Ascending aorta (tissue), 2 donors: ENCODE measurements around the gene PSME2. TPM values are rescaled to one million over a fixed set of nuclear protein-coding genes. Genes with fewer than 3 reads are reported as not detected.

ENCODE experiments used
- DNase-seq, 2 donors: peaks; one replicate each; pipeline ENCODE4 v3.0.0-alpha.2; 2019; ENCODE audit warnings: low spot score in 2 of 2
- H3K27ac ChIP-seq, 2 donors: fragments of 200-600 bp; sonication (generic); one replicate each; pipeline ENCODE4 v1.5.1; 2016 to 2017; ENCODE audit warnings: mild to moderate bottlenecking in 1 of 2
- H3K27me3 ChIP-seq: fragments of 200-600 bp; sonication (generic); one replicate; pipeline ENCODE4 v1.5.1; 2017
- H3K36me3 ChIP-seq, 2 donors: fragments of 200-600 bp; sonication (generic); one replicate each; pipeline ENCODE4 v1.5.1; 2016
- H3K4me1 ChIP-seq, 2 donors: fragments of 200-600 bp; sonication (generic); one replicate each; pipeline ENCODE4 v1.5.1; 2016 to 2017; ENCODE audit warnings: mild to moderate bottlenecking in 1 of 2
- H3K4me3 ChIP-seq, 2 donors: fragments of 200-600 bp; sonication (generic); one replicate each; pipeline ENCODE4 v1.5.1; 2016 to 2017; ENCODE audit warnings: mild to moderate bottlenecking in 1 of 2
- H3K9me3 ChIP-seq, 2 donors: fragments of 200-600 bp; sonication (generic); one replicate each; pipeline ENCODE4 v1.5.1; 2016
- intact Hi-C: fragments of 100-400 bp; cut with DNase I; formaldehyde crosslinking; loops from one replicate; pipeline ENCODE4 v1.15.1; 2023
- total RNA-seq: library from RNA; depleted of rRNA; stranded (reverse); fragments of >200 nt; gene quantifications from one replicate; pipeline ENCODE4 v1.1.0, GENCODE V29; 2016
- TF ChIP-seq, protein P1 (sequence below), 3 experiments: fragments of 200-600 bp in 2 of 3; fragments of 450-650 bp in 1 of 3; sonication (generic) in 2 of 3; IDR thresholded peaks; one replicate each; pipeline ENCODE4 v1.5.1; 2016 to 2019; ENCODE audit warnings: antibody characterized with exemption in 3 of 3, mild to moderate bottlenecking in 1 of 3, moderate library complexity in 1 of 3

Gene PSME2
- total RNA-seq, 1 donor from 2014 or later, result 100 TPM

DNA sequence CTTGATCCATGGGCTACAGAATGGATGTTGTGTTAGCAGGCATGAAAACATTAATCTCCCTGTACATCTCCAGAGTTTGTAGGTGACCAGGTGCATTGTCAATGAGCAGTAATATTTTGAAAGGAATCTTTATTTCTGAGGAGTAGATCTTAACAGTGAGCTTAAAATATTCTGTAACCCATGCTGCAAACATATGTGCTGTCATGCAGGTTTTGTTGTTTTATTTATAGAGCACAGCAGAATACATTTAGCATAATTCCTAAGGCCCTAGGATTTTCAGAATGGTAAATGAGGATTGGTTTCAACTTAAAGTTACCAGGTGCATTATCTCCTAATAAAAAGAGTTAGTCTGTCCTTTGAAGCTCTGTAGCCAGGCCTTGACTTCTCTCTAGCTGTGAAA is 19.5 kb downstream of the PSME2 start:
- TF ChIP-seq, protein P1, sequence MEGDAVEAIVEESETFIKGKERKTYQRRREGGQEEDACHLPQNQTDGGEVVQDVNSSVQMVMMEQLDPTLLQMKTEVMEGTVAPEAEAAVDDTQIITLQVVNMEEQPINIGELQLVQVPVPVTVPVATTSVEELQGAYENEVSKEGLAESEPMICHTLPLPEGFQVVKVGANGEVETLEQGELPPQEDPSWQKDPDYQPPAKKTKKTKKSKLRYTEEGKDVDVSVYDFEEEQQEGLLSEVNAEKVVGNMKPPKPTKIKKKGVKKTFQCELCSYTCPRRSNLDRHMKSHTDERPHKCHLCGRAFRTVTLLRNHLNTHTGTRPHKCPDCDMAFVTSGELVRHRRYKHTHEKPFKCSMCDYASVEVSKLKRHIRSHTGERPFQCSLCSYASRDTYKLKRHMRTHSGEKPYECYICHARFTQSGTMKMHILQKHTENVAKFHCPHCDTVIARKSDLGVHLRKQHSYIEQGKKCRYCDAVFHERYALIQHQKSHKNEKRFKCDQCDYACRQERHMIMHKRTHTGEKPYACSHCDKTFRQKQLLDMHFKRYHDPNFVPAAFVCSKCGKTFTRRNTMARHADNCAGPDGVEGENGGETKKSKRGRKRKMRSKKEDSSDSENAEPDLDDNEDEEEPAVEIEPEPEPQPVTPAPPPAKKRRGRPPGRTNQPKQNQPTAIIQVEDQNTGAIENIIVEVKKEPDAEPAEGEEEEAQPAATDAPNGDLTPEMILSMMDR (IDR thresholded peaks at IDR 0.05), result no peak
- Histone ChIP-seq H3K27ac (no peak overlapping the region), H3K4me3 (no peak overlapping the region), H3K9me3 (no peaks in the 10 kb centered on the region), H3K4me1 (no peaks in the 10 kb centered on the region), H3K27me3 (no peaks in the 10 kb centered on the region), H3K36me3 (peaks cover 22 to 25% of the 10 kb centered on the region in 2 donors)
- no peak for DNase-seq
- intact Hi-C loops, result no loop called here

DNA sequence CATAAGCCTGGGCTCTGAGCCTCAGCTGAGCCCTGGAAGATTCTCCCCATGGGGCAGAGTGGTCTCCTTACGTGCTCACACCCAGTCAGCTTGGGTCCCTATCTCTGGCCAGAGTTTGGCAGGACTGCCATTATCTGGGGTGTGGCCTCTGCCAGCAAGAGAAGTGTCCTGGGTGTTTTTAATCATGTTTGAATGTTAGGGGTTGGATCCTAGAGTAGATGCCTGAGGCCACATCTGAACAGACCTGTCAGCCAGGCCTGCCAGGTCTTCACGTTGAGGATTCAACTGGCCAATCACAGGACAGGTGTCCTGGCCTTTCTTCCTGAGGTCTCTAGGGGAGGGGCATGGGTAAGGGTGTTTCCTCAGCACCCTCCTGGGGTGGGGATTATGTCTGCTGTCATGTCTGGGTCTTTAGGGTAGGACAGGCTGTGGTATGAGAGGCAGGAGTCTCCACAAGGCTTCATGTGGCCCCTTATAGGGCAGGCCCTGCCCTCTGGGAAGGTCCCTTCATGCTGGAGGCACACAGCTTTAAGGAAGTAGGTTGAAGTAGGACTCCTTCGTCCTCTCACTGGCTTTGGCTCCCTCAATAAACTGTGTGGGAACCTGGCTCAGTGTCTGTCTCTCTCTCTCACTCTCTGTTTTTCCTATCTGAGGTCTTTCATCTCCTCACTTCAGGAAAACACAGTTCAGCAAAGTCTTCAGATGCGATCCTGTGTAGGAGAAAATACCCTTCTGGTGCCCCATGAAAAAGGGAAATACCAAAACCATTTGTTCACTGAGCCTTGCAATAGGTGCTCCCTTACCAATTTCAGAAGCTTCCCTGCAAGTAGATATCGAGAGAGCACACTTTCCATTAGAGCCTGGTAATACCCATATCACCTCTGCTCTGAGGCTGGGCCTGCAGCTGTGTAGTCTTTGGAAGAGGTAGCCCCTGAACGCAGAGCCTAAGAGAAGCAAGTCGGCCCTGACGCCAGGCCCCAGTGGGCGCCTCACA is 22.7 kb downstream of the PSME2 start:
- Histone ChIP-seq H3K36me3 (peaks cover 54 to 56% of the 10 kb centered on the region in 2 donors), H3K9me3 (no peaks in the 10 kb centered on the region), H3K4me1 (no peaks in the 10 kb centered on the region), H3K27me3 (no peaks in the 10 kb centered on the region), H3K27ac (no peak overlapping the region), H3K4me3 (no peak overlapping the region)
- intact Hi-C loops, result no loop called here
- DNase-seq, result no peak
- TF ChIP-seq, protein P1 (IDR thresholded peaks at IDR 0.05), result no peak

DNA sequence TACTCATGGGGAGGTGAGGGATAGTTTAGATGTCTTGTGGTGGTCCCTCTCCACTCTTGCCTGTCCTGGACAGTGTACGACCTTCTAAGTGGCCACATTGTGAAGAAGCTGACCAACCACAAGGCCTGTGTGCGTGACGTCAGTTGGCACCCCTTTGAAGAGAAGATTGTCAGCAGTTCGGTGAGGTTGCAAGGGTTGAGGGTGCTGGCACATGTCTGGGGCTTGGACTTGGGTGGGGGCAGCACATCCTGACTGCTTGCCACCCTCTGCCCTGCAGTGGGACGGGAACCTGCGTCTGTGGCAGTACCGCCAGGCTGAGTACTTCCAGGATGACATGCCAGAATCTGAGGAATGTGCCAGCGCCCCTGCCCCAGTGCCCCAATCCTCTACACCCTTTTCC is 23.5 kb downstream of the PSME2 start:
- DNase-seq, result no peak
- H3K4me1 ChIP-seq, result no peaks in the 10 kb centered on the region
- no peak overlapping the region for H3K27ac ChIP-seq
- TF ChIP-seq, protein P1 (IDR thresholded peaks at IDR 0.05), result no peak
- peaks cover 62 to 64% of the 10 kb centered on the region in 2 donors for H3K36me3 ChIP-seq
- intact Hi-C loops, result no loop called here
- H3K9me3 ChIP-seq, result no peaks in the 10 kb centered on the region
- H3K4me3 ChIP-seq, result no peak overlapping the region
- H3K27me3 ChIP-seq, result no peaks in the 10 kb centered on the region

DNA sequence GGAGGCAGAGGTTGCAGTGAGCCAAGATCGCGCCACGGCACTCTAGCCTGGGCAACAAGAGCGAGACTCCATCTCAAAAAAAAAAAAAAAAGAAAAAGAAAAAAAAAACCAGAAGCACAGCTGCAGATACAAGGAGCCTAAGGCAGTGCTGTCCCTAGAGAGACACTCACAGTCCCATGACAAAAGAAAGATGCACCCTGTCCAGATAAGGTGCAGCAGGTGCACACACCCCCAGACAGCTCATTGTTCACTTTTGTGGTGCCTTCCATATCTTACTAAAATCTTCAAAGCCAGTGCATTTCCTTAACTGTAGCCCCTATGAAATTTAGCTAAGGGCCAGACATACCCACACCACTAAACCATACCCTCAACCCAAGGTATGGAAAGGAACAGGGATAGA is 24.0 kb downstream of the PSME2 start:
- DNase-seq, result no peak
- no peak overlapping the region for H3K27ac ChIP-seq
- TF ChIP-seq, protein P1 (IDR thresholded peaks at IDR 0.05), result no peak
- H3K27me3 ChIP-seq, result no peaks in the 10 kb centered on the region
- intact Hi-C loops, result no loop called here
- no peaks in the 10 kb centered on the region for H3K9me3 ChIP-seq
- H3K4me3 ChIP-seq, result no peak overlapping the region
- H3K36me3 ChIP-seq, result peaks cover 67 to 69% of the 10 kb centered on the region in 2 donors
- no peaks in the 10 kb centered on the region for H3K4me1 ChIP-seq

DNA sequence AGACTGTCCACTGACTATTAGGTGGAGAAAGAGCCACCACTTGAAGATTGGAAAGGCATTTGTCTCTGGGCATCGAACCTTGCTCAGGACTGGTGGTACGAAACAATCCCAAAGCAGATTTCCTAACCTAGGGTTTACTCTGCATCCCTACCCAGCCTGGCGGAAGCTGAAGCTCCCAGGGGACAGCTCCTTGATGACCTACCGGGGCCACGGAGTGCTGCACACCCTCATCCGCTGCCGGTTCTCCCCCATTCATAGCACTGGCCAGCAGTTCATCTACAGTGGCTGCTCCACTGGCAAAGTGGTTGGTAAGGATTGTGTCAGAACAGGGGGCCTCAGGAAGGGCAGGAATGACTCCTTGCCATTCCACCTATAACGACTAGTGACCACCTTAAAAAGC is 25.2 kb downstream of the PSME2 start:
- intact Hi-C loops, result no loop called here
- no peak for DNase-seq
- Histone ChIP-seq H3K4me1 (peaks cover 1 to 5% of the 10 kb centered on the region in 2 donors), H3K9me3 (no peaks in the 10 kb centered on the region), H3K4me3 (no peak overlapping the region), H3K36me3 (peaks cover 70 to 75% of the 10 kb centered on the region in 2 donors), H3K27ac (no peak overlapping the region), H3K27me3 (no peaks in the 10 kb centered on the region)
- TF ChIP-seq, protein P1 (IDR thresholded peaks at IDR 0.05), result no peak
